ENCODE data around the gene ZC2HC1B. TPM values are rescaled to one million over a fixed set of nuclear protein-coding genes. Genes with fewer than 3 reads are reported as not detected.

ZC2HC1B gene
- total and polyA plus RNA-seq, 2 experiments from 2014 or later = not detected

DNA sequence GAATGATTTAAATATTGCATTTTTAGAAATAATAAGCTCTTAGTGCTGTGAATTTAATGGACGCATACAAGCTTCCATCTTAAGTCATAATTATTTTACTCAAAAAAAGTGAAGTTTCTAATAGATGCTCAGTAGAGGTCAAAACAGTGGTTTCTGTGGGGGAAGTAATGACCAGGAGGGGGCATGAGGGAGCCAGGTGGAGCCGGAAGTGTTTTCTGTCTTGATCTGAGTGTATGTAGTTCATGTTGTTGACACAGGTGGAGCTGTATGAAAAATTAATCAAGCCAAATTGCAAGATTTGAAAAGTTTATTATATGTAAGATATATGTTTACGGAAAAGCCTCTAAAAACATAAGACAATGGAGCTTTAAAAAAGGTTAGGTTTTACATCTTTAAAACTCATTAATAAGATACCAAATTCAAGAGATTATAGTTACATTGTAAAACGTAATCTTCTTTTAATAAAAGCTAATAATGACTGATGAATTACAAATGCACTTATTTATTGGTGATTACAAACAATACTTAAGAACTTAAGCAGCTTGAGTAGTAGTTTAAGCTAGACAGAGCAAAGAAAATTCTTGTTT lies 75.8 kb downstream of the ZC2HC1B start:
- H3K36me3 ChIP-seq (replicated peaks; ENCODE audit: insufficient read depth, low read depth) = no peaks in the 10 kb centered on the region
- no peaks in the 10 kb centered on the region for H3K27me3 ChIP-seq
- H3K4me3 ChIP-seq = no peak overlapping the region
- 72% methylated on average over 4 of the region's 4 CpGs for WGBS (ENCODE audit: low lambda C conversion rate, missing lambda C conversion rate)
- H3K4me2 ChIP-seq = no peak overlapping the region
- H3K27ac ChIP-seq = no peak overlapping the region
- H2AFZ ChIP-seq = no peak overlapping the region
- H4K20me1 ChIP-seq (ENCODE audit: insufficient read depth, poor library complexity, severe bottlenecking) = no peaks in the 10 kb centered on the region
- no peaks in the 10 kb centered on the region for H3K9me3 ChIP-seq (ENCODE audit: low read depth)
- H3K4me1 ChIP-seq (ENCODE audit: insufficient read depth) = peaks cover 10% of the 10 kb centered on the region
- no peaks in the 10 kb centered on the region for H3K9me2 ChIP-seq (replicated peaks; ENCODE audit: insufficient read depth)
- DNase-seq (ENCODE audit: low spot score) = peak; percentile 73
- H3K79me2 ChIP-seq = no peaks in the 10 kb centered on the region
- TF ChIP-seq EZH2 (IDR thresholded peaks at IDR 0.05; ENCODE audit: borderline replicate concordance) (no peak), EZH2phosphoT487 (IDR thresholded peaks at IDR 0.05; ENCODE audit: low read depth, severe bottlenecking, unreplicated experiment) (no peak)
- TF ChIP-seq, protein P1, sequence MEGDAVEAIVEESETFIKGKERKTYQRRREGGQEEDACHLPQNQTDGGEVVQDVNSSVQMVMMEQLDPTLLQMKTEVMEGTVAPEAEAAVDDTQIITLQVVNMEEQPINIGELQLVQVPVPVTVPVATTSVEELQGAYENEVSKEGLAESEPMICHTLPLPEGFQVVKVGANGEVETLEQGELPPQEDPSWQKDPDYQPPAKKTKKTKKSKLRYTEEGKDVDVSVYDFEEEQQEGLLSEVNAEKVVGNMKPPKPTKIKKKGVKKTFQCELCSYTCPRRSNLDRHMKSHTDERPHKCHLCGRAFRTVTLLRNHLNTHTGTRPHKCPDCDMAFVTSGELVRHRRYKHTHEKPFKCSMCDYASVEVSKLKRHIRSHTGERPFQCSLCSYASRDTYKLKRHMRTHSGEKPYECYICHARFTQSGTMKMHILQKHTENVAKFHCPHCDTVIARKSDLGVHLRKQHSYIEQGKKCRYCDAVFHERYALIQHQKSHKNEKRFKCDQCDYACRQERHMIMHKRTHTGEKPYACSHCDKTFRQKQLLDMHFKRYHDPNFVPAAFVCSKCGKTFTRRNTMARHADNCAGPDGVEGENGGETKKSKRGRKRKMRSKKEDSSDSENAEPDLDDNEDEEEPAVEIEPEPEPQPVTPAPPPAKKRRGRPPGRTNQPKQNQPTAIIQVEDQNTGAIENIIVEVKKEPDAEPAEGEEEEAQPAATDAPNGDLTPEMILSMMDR (IDR thresholded peaks at IDR 0.05; ENCODE audit: poor library complexity) = peak; percentile 60

- H3K36me3 ChIP-seq (replicated peaks; ENCODE audit: insufficient read depth, low read depth) = no peaks in the 10 kb centered on the region
- H4K20me1 ChIP-seq (ENCODE audit: insufficient read depth, poor library complexity, severe bottlenecking) = no peaks in the 10 kb centered on the region
- no peak overlapping the region for H3K4me2 ChIP-seq
- no peak overlapping the region for H2AFZ ChIP-seq
- TF ChIP-seq EZH2 (IDR thresholded peaks at IDR 0.05; ENCODE audit: borderline replicate concordance) = no peak
- TF ChIP-seq, protein P1 (IDR thresholded peaks at IDR 0.05; ENCODE audit: poor library complexity) = peak; percentile 51
- TF ChIP-seq EZH2phosphoT487 (IDR thresholded peaks at IDR 0.05; ENCODE audit: low read depth, severe bottlenecking, unreplicated experiment) = no peak
- WGBS (ENCODE audit: low lambda C conversion rate, missing lambda C conversion rate) = 61% methylated on average over 20 of the region's 20 CpGs
- H3K79me2 ChIP-seq = no peaks in the 10 kb centered on the region
- no peaks in the 10 kb centered on the region for H3K9me3 ChIP-seq (ENCODE audit: low read depth)
- no peaks in the 10 kb centered on the region for H3K27me3 ChIP-seq
- H3K4me1 ChIP-seq (ENCODE audit: insufficient read depth) = peaks cover 5% of the 10 kb centered on the region
- no peak overlapping the region for H3K27ac ChIP-seq
- peak; percentile 68 for DNase-seq (ENCODE audit: low spot score)
- no peak overlapping the region for H3K4me3 ChIP-seq
- H3K9me2 ChIP-seq (replicated peaks; ENCODE audit: insufficient read depth) = no peaks in the 10 kb centered on the region
Observed at GRCh38 chr6:143941852-143942627, 77.8 kb downstream of the ZC2HC1B start.

DNA sequence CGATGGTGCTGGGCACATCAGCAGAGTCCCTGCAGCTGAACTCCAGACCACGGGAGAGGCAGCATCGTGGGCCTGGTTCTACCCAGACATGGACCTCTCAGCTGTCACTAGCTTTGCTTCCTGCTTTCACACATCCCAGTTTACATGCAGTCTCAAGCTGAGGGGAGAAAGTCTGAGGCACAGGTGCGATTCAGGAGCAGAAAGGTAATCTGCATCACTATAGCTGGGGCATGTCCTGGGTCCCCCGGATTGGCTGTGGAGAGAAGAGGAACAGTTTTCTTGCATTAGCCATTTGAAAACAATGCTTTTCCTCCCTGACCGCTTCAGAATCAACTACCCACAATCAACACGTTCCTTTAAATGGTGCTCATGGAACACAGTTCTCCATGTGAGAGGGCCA lies 83.9 kb downstream of the ZC2HC1B start:
- no peak for DNase-seq (ENCODE audit: low spot score)
- Histone ChIP-seq H3K36me3 (replicated peaks; ENCODE audit: insufficient read depth, low read depth) (no peaks in the 10 kb centered on the region), H3K9me2 (replicated peaks; ENCODE audit: insufficient read depth) (no peaks in the 10 kb centered on the region), H2AFZ (no peak overlapping the region), H3K4me3 (no peak overlapping the region), H3K4me2 (no peak overlapping the region), H3K9me3 (ENCODE audit: low read depth) (no peaks in the 10 kb centered on the region), H3K27ac (no peak overlapping the region), H3K4me1 (ENCODE audit: insufficient read depth) (peaks cover 18% of the 10 kb centered on the region), H3K79me2 (no peaks in the 10 kb centered on the region), H3K27me3 (no peaks in the 10 kb centered on the region), H4K20me1 (ENCODE audit: insufficient read depth, poor library complexity, severe bottlenecking) (no peaks in the 10 kb centered on the region)
- TF ChIP-seq, protein P1 (IDR thresholded peaks at IDR 0.05; ENCODE audit: poor library complexity) = no peak
- TF ChIP-seq EZH2phosphoT487 (IDR thresholded peaks at IDR 0.05; ENCODE audit: low read depth, severe bottlenecking, unreplicated experiment) = no peak
- TF ChIP-seq EZH2 (IDR thresholded peaks at IDR 0.05; ENCODE audit: borderline replicate concordance) = no peak
- WGBS (ENCODE audit: low lambda C conversion rate, missing lambda C conversion rate) = 88% methylated on average over 7 of the region's 7 CpGs
